ENCODE measurements around the gene SMPD3.

GRCh38 chr16:68488554-68488953, 40.2 kb upstream of the SMPD3 start:
- TF ChIP-seq CTCF (IDR thresholded peaks at IDR 0.05), result no peak
- TF ChIP-seq HMGA2 (CRISPR knock-in tag; IDR thresholded peaks at IDR 0.05), result no peak
- no peak for TF ChIP-seq RELA (CRISPR knock-in tag; IDR thresholded peaks at IDR 0.05; ENCODE audit: borderline replicate concordance)
- no peak for TF ChIP-seq CREB1 (CRISPR knock-in tag; IDR thresholded peaks at IDR 0.05)
- TF ChIP-seq MAX (CRISPR knock-in tag; IDR thresholded peaks at IDR 0.05), result no peak
- no peak for TF ChIP-seq ZNF219 (CRISPR knock-in tag; IDR thresholded peaks at IDR 0.05; ENCODE audit: borderline replicate concordance)
- TF ChIP-seq HMGXB4 (CRISPR knock-in tag; IDR thresholded peaks at IDR 0.05), result no peak

All from WTC11 (cell line).